GM18519 (cell line): ENCODE results near the gene RNASEH2B.

Experiments used
- ATAC-seq: cut with Tn5 transposase; IDR thresholded peaks from one replicate; pipeline ENCODE4 v1.9.1; 2021; ENCODE audit warnings: mild to moderate bottlenecking, moderate library complexity; ENCODE audit not compliant: unreplicated experiment, low FRiP score

Gene RNASEH2B

GRCh38 chr13:50991579-50992521 is 82.3 kb downstream of the RNASEH2B start:
- no peak for ATAC-seq

DNA sequence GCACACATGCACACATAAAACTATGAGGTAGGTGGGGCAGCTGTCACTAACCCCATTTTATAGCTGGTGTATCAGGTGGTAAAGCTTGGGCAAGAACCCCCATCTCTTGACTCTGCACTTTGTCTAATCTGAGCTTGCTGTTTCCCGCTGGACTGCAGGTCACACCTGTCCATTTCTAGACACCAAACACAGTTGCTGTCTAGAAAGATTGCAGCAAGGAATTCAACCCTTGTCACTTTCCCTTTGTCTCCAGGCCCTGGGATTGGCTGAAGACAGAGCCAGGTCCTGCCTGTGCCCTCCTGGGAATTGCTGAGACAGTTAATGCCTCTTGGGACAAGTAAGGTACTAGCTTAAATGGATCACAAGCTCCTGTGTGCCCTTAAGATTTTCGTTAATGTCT is 83.8 kb downstream of the RNASEH2B start:
- ATAC-seq = no peak

GRCh38 chr13:50993934-50994333 is 84.3 kb downstream of the RNASEH2B start:
- ATAC-seq = no peak

DNA sequence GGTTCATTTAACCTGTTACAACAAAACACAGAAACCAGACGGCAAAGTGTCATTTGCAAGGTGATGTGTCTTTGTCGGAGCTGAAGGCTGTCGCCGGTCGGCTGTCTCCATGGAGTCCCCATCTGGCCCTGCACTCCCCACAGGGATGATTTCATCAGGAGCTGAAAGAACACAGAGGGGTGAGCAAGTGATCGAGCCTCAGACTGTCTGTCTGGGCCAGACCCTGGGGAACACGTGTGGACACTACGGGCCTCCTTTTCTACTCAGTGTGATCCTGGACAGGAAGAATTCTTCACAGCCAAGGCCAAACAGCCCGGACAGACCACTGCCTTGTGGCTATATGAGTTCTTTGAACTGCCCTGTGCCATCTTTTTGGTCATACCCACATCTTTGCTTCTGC is 85.1 kb downstream of the RNASEH2B start:
- no peak for ATAC-seq

GRCh38 chr13:50995854-50996253 is 86.3 kb downstream of the RNASEH2B start:
- ATAC-seq = no peak

GRCh38 chr13:50998326-50998725 is 88.7 kb downstream of the RNASEH2B start:
- ATAC-seq = no peak

- no peak for ATAC-seq
Observed at GRCh38 chr13:50999641-51000040, 90.0 kb downstream of the RNASEH2B start.

DNA sequence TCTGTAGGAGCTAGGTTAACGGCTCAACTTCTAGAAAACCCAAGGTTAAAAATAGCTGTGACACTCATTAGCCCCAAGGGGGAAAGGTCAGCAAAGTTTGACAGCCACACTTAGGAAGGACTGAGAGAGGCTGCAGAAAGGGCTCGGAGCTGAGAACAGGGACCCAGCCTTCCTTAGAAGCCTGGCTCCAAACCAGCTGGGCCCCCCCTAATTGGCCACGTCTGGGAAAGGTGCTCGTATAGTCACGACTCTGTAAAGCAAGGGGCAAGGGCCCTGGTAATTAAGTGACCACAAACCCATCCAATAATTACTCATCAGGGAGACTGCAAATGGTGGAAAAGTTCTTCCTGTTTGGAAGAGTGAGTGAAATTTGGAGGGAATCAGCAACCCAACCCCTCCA is 90.5 kb downstream of the RNASEH2B start:
- ATAC-seq = no peak

DNA sequence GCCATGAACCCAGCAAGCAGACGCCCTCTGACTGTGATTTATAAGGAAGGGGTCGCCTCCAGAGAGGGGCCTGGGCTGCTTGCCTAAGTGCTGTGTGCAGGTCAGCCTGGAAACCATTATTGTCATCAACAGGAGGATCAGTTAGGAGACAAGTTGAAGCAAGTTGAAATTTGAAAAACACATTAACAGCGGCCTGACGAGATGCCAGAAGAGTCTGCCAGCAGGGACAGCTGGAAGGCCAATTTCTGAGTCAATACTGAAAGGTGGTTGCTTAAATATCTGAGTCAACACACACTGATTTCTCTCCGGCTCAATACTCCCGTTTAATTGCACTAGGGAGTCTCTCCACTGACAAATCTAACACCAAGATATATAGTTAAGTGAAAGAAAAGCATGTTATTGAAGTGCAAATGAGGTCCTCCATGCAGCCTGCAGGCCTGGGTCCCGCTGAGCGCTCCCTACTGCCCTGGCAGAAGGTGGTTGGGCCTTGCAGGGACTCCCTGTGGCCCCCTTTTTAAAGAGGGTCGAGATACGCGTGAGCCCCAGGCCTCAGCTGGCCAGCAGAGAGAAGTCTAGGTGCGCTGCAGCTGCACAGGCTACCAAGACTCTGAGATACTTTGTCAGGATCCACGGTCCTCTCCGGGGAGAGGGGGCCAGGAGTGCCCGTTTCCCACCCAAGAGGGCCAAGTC is 91.1 kb downstream of the RNASEH2B start:
- no peak for ATAC-seq

DNA sequence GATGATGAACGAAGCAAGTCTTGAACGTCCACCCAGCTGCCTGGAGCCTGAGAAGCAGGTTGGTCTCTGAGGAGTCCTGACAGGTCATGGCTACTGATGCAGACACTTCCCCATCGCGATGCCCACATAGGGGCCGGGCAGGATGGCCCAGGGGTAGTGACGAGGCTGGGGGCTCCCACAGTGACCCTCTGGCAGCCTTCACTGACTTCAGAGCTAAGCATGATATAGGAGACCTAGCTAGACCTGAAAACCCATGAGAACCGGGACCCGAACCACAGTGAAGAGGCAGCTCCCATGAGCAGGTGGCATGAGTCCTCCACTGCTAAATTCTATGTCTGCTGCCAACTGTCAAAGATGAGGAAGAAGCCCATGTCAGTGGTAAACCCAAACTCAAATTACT is 91.7 kb downstream of the RNASEH2B start:
- ATAC-seq = no peak

DNA sequence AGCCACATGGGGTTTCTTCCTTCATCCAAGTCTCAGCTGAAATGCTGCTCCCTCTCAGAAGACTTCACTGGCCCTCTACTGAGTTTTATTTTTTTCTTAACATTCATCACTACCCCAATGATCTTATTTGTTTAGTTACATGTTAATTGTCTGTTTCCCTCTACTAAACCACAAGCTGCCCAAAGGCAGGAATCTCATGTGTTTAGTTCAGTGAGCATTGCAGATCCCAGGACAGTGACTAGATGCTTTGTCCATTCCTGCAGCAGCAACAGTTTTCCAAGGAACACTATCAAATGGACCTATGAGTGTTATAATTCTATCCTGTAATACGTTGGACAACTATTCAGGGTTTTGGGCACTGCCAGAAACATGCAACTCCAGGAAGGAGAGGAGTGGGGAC is 93.1 kb downstream of the RNASEH2B start:
- ATAC-seq = no peak

- ATAC-seq = no peak
Observed at GRCh38 chr13:51003642-51004041, 94.1 kb downstream of the RNASEH2B start.

- no peak for ATAC-seq
Observed at GRCh38 chr13:51004111-51004865, 94.7 kb downstream of the RNASEH2B start.

GRCh38 chr13:51004918-51005460 is 95.4 kb downstream of the RNASEH2B start:
- no peak for ATAC-seq

DNA sequence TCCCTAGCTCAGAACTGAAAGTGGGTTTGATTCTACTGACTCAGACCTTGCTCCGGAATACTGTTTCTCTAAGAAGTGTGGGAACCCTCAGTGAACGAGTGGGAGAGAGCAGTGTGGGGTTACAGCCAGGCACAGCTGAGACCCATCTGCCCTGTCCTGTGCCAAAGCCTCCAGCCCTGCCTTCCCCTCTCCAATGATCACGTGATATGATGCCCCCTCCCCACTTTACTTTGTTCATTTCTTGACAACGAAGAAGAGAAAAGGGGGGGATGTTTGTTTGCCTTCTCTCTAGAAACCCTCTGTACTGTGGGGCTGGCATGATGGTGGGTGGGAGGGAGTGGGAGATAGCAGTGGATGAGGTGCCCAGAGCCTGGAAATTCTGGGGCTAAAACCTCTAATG is 96.0 kb downstream of the RNASEH2B start:
- ATAC-seq = no peak
